Activated T-helper 1 cell treated with Interleukin-2 at 50 U/mL for 16 hours (primary cell): ENCODE data around the gene SF3A2.

Experiments
- DNase-seq: peaks from one replicate; pipeline ENCODE4 v3.0.0-alpha.2; 2020; ENCODE audit warnings: low read depth

Gene SF3A2

DNA sequence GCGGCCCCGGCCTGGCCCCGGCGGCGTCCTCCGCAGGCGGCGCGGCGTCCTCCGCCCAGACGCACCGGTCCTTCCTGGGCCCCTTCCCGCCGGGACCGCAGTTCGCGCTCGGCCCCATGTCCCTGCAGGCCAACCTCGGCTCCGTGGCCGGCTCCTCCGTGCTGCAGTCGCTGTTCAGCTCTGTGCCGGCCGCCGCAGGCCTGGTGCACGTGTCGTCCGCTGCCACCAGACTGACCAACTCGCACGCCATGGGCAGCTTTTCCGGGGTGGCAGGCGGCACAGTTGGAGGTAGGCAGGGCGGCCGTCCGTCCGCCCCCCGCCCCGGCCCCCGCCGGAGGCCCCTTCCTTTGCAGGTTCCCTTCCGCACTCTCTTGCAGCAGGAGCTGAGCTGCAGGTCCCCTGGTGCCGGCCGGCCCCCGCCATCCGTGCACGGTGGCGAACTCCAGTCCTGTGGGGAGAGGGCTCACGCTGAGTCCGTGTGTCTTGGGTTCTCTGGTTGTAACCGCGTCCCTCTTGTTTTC, 9.7 kb upstream of the SF3A2 start:
- DNase-seq, result no peak

DNA sequence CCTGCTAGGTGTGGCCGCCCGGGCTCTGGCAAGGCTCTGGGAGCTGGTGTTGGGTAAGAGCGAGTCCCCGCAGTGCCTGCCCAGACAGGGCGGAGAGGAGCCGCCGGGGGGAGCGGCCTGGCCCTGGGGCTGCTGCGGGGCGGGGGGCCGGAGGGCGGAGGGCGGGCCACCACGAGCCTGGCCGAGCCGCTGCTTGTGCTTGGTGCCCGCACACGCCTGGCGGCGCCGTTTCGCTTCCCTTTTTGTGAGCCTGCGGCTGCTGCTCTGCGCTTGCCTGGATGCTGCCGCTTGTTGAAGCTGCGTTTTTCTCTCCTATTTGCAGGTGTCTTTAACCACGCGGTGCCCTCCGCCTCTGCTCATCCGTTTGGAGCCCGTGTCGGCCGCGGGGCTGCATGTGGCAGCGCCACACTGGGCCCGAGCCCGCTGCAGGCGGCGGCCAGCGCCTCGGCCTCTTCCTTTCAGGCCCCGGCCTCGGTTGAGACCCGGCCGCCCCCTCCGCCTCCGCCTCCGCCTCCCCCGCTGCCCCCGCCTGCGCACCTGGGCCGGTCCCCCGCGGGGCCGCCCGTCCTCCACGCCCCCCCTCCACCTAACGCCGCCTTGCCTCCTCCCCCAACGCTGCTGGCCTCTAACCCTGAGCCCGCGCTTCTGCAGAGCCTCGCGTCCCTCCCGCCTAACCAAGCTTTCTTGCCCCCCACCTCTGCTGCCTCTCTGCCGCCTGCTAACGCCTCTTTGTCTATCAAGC, 9.0 kb upstream of the SF3A2 start:
- no peak for DNase-seq

DNA sequence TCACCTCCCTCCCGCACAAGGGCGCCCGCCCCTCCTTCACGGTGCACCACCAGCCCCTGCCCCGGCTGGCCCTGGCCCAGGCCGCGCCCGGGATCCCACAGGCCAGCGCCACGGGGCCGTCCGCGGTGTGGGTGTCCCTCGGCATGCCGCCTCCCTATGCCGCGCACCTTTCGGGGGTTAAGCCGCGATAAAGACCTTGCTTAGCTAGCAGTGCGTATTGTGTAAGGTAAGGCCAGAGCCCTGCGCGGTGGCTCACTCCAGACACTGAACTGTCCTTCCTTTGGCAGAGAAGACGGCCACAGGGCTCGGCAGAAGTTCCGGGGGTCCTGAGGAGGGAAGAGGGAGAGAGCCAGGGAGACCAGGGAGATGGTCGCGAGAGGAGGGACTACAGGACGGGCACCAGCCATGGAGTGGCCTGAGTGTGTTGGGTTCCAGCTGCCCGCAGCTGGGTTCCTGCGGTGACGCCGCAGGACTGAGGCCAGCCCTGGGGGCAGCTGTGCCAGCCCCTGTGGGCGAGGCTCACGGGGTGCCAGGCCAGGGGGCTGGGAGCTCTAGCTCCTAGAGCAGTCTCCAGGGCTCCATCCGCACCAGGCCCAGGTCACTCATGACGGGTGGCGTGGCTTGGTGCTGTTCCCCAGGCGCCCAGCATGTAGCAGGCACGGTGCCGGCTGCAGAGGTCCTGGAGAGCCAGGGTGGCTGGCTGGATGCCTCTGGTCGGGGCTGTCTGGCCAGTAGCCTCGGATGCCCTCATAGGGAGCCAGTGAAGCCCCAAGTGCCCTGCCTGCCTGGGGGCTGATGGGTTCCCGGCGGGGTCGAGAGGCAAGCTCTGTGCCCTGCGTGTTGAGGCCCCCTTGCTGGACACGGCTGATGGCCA, 8.2 kb upstream of the SF3A2 start:
- no peak for DNase-seq

DNA sequence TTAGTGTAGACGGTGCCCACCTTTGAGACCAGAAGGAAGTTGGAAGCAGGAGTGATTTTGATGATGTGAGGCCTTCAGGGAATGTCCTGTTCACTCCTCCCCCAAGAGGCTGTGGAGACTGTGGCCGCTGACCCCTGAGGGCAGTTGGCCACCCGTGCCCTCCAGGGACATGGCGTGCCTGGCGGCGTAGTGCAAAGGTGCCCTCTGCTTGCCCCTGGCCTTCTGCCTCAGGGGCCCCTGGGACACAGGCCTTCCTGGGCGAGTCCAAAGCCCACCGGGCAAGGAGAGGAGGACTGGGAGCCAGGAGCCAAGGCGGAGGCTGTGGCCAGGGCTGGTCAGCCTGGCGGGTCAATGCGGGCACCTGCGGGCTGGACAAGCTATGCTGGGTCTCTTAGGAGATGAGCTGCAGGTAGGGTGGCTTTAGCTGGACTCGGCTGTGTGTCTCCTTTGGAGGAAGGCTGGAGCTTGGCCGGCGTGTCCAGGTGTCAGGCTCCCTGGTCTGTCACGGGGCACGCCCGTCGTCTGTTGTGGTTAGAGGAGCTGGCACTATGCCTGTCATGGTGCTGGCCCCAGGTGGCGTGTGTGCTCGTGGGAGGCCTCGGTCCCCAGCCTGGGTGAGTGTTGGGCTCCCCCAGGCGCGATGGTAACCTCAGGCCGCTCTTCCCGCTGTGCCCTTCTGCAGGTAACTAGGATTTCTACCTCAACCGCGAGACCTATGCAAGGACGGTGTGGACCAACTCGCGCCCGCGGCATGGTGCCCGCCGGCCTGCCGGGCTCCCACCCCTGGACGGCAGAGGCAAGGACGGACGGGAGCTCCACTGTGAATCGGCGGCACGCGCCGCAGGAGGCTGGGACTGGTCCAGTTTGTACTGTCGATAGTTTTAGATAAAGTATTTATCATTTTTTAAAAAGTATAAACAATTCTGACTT, 7.3 kb upstream of the SF3A2 start:
- no peak for DNase-seq

DNA sequence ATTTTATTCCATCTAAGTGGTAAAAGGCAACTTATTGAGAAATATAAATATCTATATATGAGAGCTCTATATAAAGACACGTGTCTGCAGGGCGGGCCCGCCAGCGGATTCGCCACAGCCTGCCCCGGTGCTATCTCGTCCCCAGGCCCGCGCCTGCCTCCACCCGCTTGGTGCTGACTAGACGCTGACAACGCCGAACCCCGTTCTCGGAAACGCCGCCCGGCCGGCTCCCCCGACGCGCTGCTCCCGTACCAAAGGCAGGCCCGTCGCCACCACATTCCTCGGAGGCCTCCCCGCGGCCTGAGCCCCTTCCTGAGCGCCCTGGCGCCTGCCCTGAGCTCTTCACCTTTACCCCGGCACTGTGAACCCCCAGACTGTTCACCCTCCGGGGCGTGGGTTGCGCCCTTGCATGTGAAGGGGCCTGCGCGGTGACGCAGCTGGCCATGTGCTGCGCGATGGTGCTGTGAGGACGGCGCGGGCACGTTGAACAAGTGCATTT, 6.5 kb upstream of the SF3A2 start:
- no peak for DNase-seq

DNA sequence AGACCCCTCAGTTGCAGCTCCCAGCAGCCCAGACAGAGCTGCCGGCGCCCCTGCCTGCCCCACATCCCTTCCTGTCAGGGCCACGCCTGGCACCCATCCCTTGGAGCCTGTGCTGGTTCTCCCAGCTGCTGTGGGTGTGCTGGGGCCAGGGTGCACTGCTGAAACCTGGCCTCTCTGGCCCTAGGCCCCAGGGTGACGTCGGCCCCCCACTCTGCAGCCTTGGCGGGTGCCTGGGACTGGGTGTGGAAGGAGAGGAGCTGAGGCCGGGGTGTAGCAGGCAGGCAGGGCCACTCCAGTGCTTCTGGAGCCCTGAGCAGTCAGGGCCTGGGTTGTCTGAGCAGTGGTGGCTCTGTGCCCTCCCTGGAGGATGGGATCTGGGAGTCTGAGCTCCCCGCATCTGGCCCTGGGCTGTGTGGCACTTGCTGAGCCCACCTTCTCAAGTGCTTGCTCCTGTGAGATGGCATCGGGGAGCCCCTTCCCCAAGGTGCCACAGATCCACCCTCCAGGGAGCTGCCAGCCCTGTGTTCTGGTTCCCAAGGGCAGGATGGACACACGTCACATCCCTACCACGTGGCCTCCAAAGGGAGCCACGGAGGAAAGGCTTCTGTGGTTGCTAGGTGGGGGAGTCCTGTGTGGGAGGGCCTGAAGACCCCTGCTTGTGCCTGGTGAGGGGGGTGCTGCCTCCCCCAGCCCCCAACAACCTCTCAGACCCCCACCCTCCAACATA, 5.7 kb upstream of the SF3A2 start:
- no peak for DNase-seq

DNA sequence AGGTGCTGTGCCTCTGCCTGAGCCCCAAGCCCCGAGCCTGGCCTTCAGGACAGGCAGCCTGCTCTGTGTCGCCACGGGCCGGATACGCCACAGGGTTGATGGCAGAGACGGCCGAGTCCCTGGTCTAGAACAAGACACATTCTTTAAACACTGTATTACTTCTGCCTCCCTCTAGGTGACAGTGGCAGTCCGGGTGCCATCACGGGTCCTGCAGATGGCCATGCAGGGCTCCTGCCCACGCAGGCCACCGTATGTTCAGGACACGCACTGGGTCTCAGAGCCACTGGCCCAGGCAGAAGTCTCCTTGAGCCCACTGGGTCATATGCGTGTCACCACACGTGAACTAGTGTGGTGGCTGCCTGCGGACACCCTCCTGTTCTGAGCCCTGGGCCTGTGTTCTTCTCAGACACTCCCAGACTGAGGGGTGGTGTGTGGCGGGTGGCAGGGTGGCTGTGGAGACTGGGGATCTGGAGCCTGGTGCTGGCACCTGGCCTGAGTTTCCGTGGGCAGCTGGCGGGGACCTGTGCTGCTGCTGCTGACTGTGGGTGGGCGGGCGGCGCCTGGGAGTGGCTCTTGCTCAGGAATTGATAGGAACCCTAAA, 4.9 kb upstream of the SF3A2 start:
- DNase-seq, result no peak

DNA sequence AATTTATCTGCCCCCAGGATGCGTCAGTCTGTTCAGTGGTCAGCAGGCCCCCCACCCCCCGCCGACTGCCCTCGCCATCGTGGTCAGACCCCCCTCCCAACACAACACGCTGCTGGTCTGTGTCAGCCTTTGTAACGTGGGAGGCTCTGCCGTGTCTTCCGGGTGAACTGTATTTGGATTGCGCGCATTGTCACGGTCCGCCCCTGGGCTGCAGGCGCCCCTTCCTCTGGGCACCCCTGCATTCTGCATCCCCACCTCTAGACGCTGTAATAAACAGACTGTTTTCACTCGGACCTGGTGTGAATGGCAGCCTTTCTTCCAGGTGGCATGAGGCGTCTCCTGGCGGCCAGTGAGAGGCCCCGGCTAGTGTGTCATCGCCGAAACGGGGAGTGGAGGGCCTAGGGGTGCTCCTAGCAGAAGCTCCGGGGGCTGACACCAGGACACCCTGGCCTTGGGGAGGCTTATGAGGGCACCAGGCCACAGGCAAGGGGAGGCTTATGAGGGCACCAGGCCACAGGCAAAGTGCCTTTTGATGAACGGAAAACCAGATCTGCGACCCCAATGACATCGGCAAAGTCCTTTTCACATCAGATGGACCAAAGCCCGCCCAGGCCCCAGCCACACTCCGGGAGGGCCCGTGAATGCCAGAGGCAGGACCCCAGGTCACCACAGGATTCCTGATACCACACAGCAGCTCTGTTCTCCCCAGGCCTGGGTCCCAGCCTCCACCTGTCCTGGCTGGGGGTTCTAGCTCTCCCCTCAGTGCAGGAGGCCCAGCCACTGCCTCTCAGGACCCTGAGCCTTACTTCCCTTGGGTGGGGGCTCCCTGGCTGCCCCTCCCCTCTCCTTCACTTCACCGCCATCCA, 4.1 kb upstream of the SF3A2 start:
- no peak for DNase-seq

DNA sequence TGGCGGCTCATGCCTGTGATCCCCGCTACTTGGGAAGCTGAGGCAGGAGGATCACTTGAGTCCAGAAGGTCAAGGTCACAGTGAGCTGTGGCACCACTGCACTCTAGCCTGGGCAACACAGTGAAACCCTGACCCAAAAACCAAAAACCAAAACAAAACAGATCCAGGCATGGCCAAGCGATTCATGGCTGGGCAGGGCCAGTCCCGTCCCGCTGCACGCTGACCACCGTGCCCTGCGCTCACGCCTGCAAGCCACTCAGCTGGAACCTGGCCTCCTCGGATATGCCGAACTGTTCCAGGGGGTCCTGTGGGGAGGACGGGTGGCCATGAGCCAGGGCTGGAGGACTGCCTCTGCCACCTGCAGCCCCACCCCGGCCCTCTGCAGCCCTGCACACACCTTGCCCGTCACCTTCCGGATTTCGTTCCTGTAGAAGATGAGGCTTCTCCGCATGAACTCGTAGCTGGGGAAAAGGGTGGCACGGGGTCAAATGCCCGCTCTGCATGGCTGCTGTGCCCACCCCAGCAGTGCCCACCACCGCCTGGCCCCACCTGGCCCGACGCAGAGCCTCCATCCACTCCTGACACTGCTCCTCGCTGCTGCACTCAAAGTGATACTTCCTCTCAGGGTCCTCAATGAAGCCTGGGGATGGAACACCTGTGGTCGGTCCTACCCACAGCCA, 2.9 kb upstream of the SF3A2 start:
- no peak for DNase-seq

DNA sequence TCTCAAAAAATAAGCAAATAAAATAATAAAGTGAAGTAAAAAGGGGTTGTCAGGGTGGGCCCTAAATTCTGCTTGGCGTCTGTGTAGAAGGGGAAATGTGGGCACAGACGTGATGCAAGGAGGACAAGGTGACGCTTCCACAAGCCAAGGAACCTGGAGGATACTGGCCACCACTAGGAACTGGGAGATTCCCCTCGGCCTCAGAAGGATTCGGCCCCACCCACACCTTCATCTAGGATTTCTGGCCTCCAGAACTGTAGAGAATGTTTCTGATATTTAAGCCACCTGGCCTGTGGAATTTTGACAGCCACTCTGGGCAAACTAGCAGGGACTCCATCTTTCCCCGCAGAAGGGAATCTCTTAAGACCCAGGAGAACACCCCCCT, 1.6 kb upstream of the SF3A2 start:
- no peak for DNase-seq

DNA sequence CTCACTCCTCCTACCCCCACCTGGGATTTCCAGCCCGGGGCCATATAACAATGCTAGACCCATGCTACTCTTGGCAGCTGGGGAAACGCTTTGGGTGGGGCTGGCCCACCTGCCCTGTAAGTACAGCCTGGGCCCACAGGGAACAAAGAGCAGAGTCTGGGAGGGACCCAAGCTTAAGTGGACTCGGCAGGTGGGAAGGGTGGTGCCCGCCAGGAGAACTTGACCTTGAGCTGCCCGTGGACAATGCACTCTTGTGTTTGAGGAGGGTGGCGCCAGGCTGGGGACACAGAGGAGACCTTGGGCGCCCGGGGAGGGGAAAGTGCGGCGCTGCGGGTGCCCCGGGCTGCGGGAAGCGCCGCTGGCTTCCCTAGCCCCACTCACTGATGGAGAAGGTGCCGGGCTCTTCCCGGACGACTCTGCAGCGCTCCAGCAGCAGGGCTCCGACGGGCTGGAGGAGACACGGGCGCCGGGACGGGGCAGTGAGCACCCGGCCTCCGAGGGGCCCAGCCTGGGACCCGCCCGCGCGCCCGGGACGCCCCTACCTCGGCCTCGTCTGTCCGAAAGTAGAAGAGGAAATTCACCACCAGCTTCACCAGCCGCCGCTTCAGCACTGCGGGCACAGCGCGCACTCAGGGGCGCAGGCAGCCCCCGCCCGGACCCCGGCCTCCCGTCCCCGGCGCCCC, 1.1 kb upstream of the SF3A2 start:
- no peak for DNase-seq

DNA sequence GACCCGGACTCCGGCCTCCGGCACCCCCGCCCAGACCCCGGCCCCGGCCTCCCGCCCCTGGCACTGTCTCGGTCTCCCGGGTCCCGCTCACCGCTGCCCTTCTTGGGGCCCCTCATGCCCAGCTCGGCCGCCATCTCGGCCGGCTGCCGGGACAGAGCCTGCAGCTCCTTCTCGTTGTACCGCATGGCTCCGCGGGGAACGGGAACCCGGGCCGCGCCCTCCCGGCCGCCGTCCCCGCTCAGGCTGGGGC, 635 bp upstream of the SF3A2 start:
- DNase-seq, result no peak

DNA sequence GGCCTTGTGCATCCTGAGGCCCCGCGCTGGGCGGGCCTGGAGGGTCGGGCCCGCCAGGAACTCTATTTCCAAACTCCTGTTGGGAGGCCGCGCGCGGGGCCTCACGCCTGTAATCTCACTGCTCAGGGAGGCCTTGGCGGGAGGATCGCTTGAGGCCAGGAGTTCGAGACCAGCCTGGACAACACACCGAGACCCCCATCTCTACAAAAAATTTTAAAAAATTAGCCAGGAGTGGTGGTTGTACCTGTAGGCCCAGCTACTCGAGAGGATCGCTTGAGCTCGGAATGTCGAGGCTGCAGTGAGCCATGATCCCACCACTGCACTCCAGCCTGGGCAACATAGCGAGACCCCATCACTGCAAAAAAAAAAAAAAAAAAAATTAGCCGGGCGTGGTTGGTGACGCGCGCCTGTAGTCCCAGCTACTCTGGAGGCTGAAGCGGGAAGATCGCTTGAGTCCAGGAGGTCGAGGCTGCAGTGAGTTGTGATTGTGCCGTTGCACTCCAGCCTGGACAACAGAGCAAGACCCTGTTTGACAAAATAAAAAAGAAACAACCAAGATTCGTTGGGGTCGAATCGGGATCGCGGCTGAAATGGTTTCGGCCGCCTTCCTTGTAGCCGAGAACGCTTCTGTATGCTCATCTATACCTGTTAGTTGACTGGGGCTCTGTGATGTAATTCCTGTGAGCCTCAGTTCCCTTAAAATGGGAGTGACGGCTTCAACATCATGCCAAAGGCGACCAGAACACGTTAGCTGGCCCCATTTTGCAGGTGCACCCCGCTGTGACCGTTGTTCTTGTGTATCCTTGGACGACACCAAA, 636 bp downstream of the SF3A2 start:
- no peak for DNase-seq

DNA sequence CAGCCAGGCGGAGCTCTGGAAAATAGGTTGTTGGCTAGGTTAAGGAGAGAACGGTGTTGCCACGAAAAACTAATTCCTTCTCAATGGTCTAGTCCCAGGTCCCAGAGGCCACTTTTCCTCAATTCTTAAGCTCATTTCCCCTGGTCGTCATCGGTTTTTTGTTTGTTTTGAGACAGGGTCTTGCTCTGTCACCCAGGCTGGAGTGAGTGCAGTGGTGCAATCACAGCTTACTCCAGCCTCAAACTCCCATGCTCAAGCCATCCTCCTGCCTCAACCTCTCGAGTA, 1.2 kb downstream of the SF3A2 start:
- no peak for DNase-seq

DNA sequence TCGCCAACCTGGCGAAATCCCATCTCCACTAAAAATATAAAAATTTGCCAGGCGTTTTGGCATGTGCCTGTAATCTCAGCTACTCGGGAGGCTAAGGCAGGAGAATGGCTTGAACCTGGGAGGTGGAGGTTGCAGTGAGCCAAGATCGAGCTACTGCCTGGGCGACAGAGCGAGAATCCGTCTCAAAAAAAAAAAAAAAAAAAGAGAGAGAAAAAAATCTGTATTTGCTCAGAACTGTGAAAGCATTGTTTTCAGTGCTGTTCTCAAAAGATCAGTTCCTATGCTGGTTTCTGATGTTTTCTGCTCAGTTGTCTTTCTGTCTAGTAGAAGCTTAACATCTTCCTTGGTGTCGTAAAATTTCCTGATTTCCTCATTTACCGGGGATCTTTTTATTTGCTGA, 2.5 kb downstream of the SF3A2 start:
- no peak for DNase-seq

DNA sequence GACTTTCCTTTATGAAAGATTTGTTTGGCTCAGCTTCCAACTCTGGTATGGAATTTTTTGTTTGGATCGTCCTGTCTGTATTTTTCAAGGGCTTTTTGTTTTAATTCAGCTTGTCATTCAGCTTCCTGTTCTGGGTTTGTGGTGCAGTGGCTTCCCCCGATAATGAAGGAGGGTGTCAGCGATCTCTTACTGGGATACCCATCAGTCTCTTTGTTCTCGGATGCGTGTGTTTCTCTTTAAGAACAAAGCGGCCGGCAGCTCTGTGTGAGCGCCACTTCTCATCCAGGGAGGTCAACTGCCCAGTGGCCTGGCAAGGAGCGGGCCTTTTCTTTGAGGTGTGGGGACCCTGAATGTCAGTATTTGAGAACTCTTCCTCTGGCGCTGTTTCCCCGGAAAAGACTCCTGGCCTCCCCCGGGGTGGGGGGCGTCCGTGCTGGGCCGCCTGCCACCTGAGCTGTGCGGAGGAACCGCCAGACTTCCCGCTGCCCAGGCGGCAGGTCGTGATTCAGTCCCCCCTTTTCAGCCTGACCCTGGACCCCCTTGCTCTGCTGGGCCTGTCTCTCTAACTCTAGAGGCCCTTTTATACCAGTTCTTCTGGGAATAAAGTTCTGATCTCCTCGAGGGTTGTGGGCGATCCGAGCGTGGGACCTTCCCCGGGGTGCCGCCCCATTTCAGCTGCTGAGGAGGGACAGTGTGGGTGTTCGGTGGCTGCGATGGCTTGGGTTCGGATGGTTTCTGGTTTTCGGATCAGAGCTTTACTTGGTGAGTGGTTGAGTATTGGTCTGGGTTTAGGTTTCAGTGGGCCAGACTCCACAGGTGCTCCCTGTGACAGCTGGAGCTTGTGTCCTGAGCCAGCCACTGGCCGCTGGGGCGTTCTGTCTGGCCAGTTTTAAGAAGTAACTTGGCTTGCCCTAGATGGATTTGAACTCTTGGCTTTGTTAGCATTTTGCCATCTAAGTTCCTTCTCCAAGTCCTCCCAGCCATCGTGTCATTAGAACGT, 3.4 kb downstream of the SF3A2 start:
- DNase-seq, result no peak
